HCT116 (cell line): ENCODE measurements around the gene BFSP1. TPM values are rescaled to one million over a fixed set of nuclear protein-coding genes. Genes with fewer than 3 reads are reported as not detected.

ENCODE experiments used
- ATAC-seq: fragments of 200-7000 bp; cut with Tn5 transposase; 2 replicates; pipeline ENCODE4 v1.9.1; 2020; ENCODE audit warnings: mild to moderate bottlenecking, moderate library complexity
- BruUV-seq: library from RNA; stranded (reverse); fragments of 400-500 nt; replicated peaks from 2 replicates; lab custom pipeline; 2021; lab: Mats Ljungman, UMichigan
- CTCF ChIA-PET: fragments of 300-600 bp; sonication (Branson Sonifier 250); formaldehyde crosslinking; loops from one replicate; lab custom pipeline; 2021; ENCODE audit warnings: antibody characterized with exemption; lab: Charles Lee
- POLR2A ChIA-PET: fragments of 300-600, 350-600 bp; sonication (Branson Sonifier 250); formaldehyde crosslinking; loops from one replicate; lab custom pipeline; 2021; ENCODE audit warnings: antibody characterized with exemption; lab: Charles Lee
- RAD21 ChIA-PET, 2 experiments: fragments of 300-600 bp; sonication (Branson Sonifier 250); formaldehyde crosslinking; loops; one replicate each; lab custom pipeline; 2023; ENCODE audit warnings: low total read pairs in 2 of 2; ENCODE audit not compliant: uncharacterized antibody in 2 of 2, unreplicated experiment in 2 of 2, low non-redundant PET in 1 of 2; lab: Charles Lee
- DNase-seq: peaks from one replicate; pipeline ENCODE4 v3.0.0-alpha.2; 2010; ENCODE audit warnings: low read depth, low spot score
- H2AFZ ChIP-seq: fragments of 200-600 bp; shearing (Covaris generic), sonication (generic); 2 replicates; pipeline ENCODE4 v1.6.1; 2017; ENCODE audit warnings: low read depth, mixed run types, mixed read lengths, antibody characterized with exemption, low read length; ENCODE audit not compliant: poor library complexity, severe bottlenecking
- H3K27ac ChIP-seq: 2 replicates; pipeline ENCODE4 v1.5.1; 2012; ENCODE audit warnings: low read depth, low read length
- H3K27me3 ChIP-seq: fragments of 200-600 bp; sonication (generic); 2 replicates; pipeline ENCODE4 v1.6.1; 2016; ENCODE audit warnings: mixed run types, low read length, mixed read lengths; ENCODE audit not compliant: insufficient read depth
- H3K36me3 ChIP-seq, 2 experiments: fragments of 200-500 bp in 1 of 2; fragments of 200-600 bp in 1 of 2; sonication (Bioruptor generic) in 1 of 2; sonication (generic) in 1 of 2; 2 replicates each; pipeline versions ENCODE4 v1.5.1 to v1.6.1; 2014 to 2016; ENCODE audit warnings: low read length in 2 of 2, inconsistent platforms in 1 of 2, mixed read lengths in 1 of 2, mixed run types in 1 of 2; ENCODE audit not compliant: insufficient read depth in 2 of 2, control insufficient read depth in 1 of 2
- H3K4me1 ChIP-seq, 2 experiments: fragments of 200-600 bp in 1 of 2; sonication (generic) in 1 of 2; 2 replicates each; pipeline versions ENCODE4 v1.5.1 to v1.6.1; 2012 to 2017; ENCODE audit warnings: low read length in 2 of 2, inconsistent platforms in 1 of 2, mild to moderate bottlenecking in 1 of 2, mixed read lengths in 1 of 2, mixed run types in 1 of 2, moderate library complexity in 1 of 2; ENCODE audit not compliant: insufficient read depth in 2 of 2, control insufficient read depth in 1 of 2
- H3K4me2 ChIP-seq: fragments of 200-600 bp; sonication (generic); 2 replicates; pipeline ENCODE4 v1.6.1; 2017; ENCODE audit warnings: mixed run types, low read length, mixed read lengths
- H3K4me3 ChIP-seq, 2 experiments: fragments of 200-600 bp in 1 of 2; sonication (generic) in 1 of 2; replicated peaks in 1 of 2; 2 replicates each; pipeline ENCODE4 v1.5.1; 2011 to 2016; ENCODE audit warnings: low read length in 2 of 2, control low read depth in 1 of 2, low read depth in 1 of 2, mild to moderate bottlenecking in 1 of 2, mixed read lengths in 1 of 2, mixed run types in 1 of 2
- H3K79me2 ChIP-seq: fragments of 200-600 bp; sonication (generic); 2 replicates; pipeline ENCODE4 v1.6.1; 2017; ENCODE audit warnings: mild to moderate bottlenecking, mixed run types, low read length, moderate library complexity, mixed read lengths; ENCODE audit not compliant: insufficient read depth
- H3K9ac ChIP-seq: fragments of 200-600 bp; sonication (generic); 2 replicates; pipeline ENCODE4 v1.6.1; 2016; ENCODE audit warnings: low read length, mixed read lengths
- H3K9me2 ChIP-seq: fragments of 200-600 bp; sonication (generic), shearing (Covaris generic); 2 replicates; pipeline ENCODE4 v1.6.1; 2017; ENCODE audit warnings: mixed run types, mild to moderate bottlenecking, moderate library complexity; ENCODE audit not compliant: insufficient read depth
- H3K9me3 ChIP-seq, 2 experiments: fragments of 200-500 bp in 1 of 2; fragments of 200-600 bp in 1 of 2; sonication (Bioruptor generic) in 1 of 2; sonication (generic) in 1 of 2; 2 replicates each; pipeline ENCODE4 v1.6.1; 2014 to 2017; ENCODE audit warnings: low read length in 2 of 2, mixed read lengths in 2 of 2, inconsistent platforms in 1 of 2, low read depth in 1 of 2, mild to moderate bottlenecking in 1 of 2, mixed run types in 1 of 2, moderate library complexity in 1 of 2; ENCODE audit not compliant: control insufficient read depth in 1 of 2, insufficient read depth in 1 of 2
- H4K20me1 ChIP-seq: fragments of 200-600 bp; sonication (generic), shearing (Covaris generic); 2 replicates; pipeline ENCODE4 v1.6.1; 2017; ENCODE audit warnings: mixed run types, mild to moderate bottlenecking, moderate library complexity; ENCODE audit not compliant: insufficient read depth
- CBX3 ChIP-seq: IDR thresholded peaks from 2 replicates; pipeline ENCODE4 v1.6.1; 2012; ENCODE audit warnings: low read depth
- ELF1 ChIP-seq: IDR thresholded peaks from 2 replicates; pipeline ENCODE4 v1.6.1; 2012; ENCODE audit warnings: low read depth, borderline replicate concordance
- EZH2 ChIP-seq: fragments of 200-600 bp; sonication (generic); IDR thresholded peaks from 2 replicates; pipeline ENCODE4 v1.6.1; 2017; ENCODE audit warnings: antibody characterized with exemption, mixed run types
- FOSL1 ChIP-seq: IDR thresholded peaks from 2 replicates; pipeline ENCODE4 v1.6.1; 2012; ENCODE audit warnings: low read depth
- POLR2A ChIP-seq: IDR thresholded peaks from 2 replicates; pipeline ENCODE4 v1.7.0; 2011; ENCODE audit warnings: borderline replicate concordance; ENCODE audit not compliant: insufficient read depth, insufficient read length; ENCODE audit errors: extremely low read depth
- POLR2AphosphoS5 ChIP-seq: IDR thresholded peaks from 2 replicates; pipeline ENCODE4 v1.6.1; 2011; ENCODE audit warnings: mild to moderate bottlenecking, low read depth, low read length, moderate library complexity
- SP1 ChIP-seq: IDR thresholded peaks from 2 replicates; pipeline ENCODE4 v1.6.1; 2012; ENCODE audit warnings: low read depth
- TCF7L2 ChIP-seq: IDR thresholded peaks from 2 replicates; pipeline ENCODE4 v1.7.0; 2011; ENCODE audit warnings: borderline replicate concordance, inconsistent platforms; ENCODE audit not compliant: insufficient read depth, insufficient read length; ENCODE audit errors: extremely low read depth
- YY1 ChIP-seq: IDR thresholded peaks from 2 replicates; pipeline ENCODE4 v1.6.1; 2011; ENCODE audit warnings: low read length, low read depth, moderate library complexity, mild to moderate bottlenecking; ENCODE audit not compliant: insufficient replicate concordance; ENCODE audit errors: extremely low read depth
- ZFX ChIP-seq: fragments of 450-650 bp; IDR thresholded peaks from 2 replicates; pipeline ENCODE4 v1.6.1; 2017
- ZNF274 ChIP-seq: fragments of 200-500 bp; sonication (Bioruptor generic); IDR thresholded peaks from 2 replicates; pipeline ENCODE4 v1.6.1; 2014; ENCODE audit warnings: mild to moderate bottlenecking, low read depth, low read length, inconsistent platforms
- intact Hi-C: fragments of 100-400 bp; cut with micrococcal nuclease; formaldehyde crosslinking; loops from 2 replicates; pipeline ENCODE4 v1.10.0; 2022
- total RNA-seq: library from RNA; stranded (reverse); gene quantifications from one replicate; pipeline ENCODE4 v1.2.1, GENCODE V29; 2021; ENCODE audit not compliant: unreplicated experiment

The BFSP1 gene
- total RNA-seq, 1 experiment from 2014 or later: 8.8 TPM

GRCh38 chr20:17524560-17524959, 6.6 kb downstream of the BFSP1 start:
- peaks cover 6 to 14% of the 10 kb centered on the region in 2 experiments for H3K4me1 ChIP-seq
- no TSS peak for BruUV-seq
- H3K79me2 ChIP-seq: no peaks in the 10 kb centered on the region
- H3K4me3 ChIP-seq: no peak overlapping the region
- no peaks in the 10 kb centered on the region for H4K20me1 ChIP-seq
- POLR2A ChIA-PET: no interaction called here
- RAD21 ChIA-PET: no interaction called here
- no peaks in the 10 kb centered on the region for H3K36me3 ChIP-seq
- intact Hi-C loops: no loop called here
- CTCF ChIA-PET: no interaction called here
- no peaks in the 10 kb centered on the region for H3K27me3 ChIP-seq
- no peak for DNase-seq
- H3K9ac ChIP-seq: no peak overlapping the region
- no peaks in the 10 kb centered on the region for H3K9me2 ChIP-seq
- no peaks in the 10 kb centered on the region for H3K9me3 ChIP-seq
- H3K27ac ChIP-seq: no peak overlapping the region
- TF ChIP-seq TCF7L2: no peak
- TF ChIP-seq FOSL1: no peak
- no peak for ATAC-seq
- no peak overlapping the region for H2AFZ ChIP-seq
- H3K4me2 ChIP-seq: no peak overlapping the region

- no peak overlapping the region for H3K27ac ChIP-seq
- no peak for DNase-seq
- no peaks in the 10 kb centered on the region for H4K20me1 ChIP-seq
- BruUV-seq: no TSS peak
- peaks cover 6 to 14% of the 10 kb centered on the region in 2 experiments for H3K4me1 ChIP-seq
- H2AFZ ChIP-seq: no peak overlapping the region
- no peaks in the 10 kb centered on the region for H3K27me3 ChIP-seq
- H3K4me2 ChIP-seq: no peak overlapping the region
- H3K4me3 ChIP-seq: no peak overlapping the region
- no peak overlapping the region for H3K9ac ChIP-seq
- no peaks in the 10 kb centered on the region for H3K79me2 ChIP-seq
- no peaks in the 10 kb centered on the region for H3K9me2 ChIP-seq
- no peak for ATAC-seq
- H3K9me3 ChIP-seq: no peaks in the 10 kb centered on the region
- ChIA-PET POLR2A (no interaction called here), RAD21 (no interaction called here), CTCF (no interaction called here)
- no peaks in the 10 kb centered on the region for H3K36me3 ChIP-seq
- intact Hi-C loops: no loop called here
- no peak for TF ChIP-seq POLR2A
- TF ChIP-seq FOSL1: no peak
- no peak for TF ChIP-seq SP1
- no peak for TF ChIP-seq ZFX
- TF ChIP-seq ZNF274: no peak
- TF ChIP-seq CBX3: no peak
- no peak for TF ChIP-seq ELF1
- TF ChIP-seq EZH2: no peak
- no peak for TF ChIP-seq POLR2AphosphoS5
- TF ChIP-seq YY1: no peak
Measured at GRCh38 chr20:17523326-17523725, 7.9 kb downstream of the BFSP1 start.
